ENCODE measurements around the gene EFCAB14. TPM values are rescaled to one million over a fixed set of nuclear protein-coding genes. Genes with fewer than 3 reads are reported as not detected.

The EFCAB14 gene
- total and polyA plus RNA-seq, 10 of the 15 experiments (the other 5 are each of a cell fraction or from before 2014, with no cell fraction given), result 7.8 to 66.0 (median 41.6) TPM

- SMC1A ChIA-PET (ENCODE audit: uncharacterized antibody, unreplicated experiment), result interaction anchor here (1.0 kb wide), 1 partner anchor 17 kb away, joined by 3 read pairs; no protein-coding TSS in a partner anchor
- no peaks in the 10 kb centered on the region for H3K4me1 ChIP-seq (ENCODE audit: control insufficient read depth, insufficient read depth, low read length)
- TF ChIP-seq MAX (IDR thresholded peaks at IDR 0.05; ENCODE audit: low read depth, low read length) (no peak), BMI1 (IDR thresholded peaks at IDR 0.05; ENCODE audit: borderline replicate concordance) (no peak), PAX5 (IDR thresholded peaks at IDR 0.05; ENCODE audit: borderline replicate concordance, low read depth, low read length) (no peak), PBX3 (IDR thresholded peaks at IDR 0.05; ENCODE audit: insufficient replicate concordance, low read depth, low read length) (no peak), TCF3 (IDR thresholded peaks at IDR 0.05; ENCODE audit: borderline replicate concordance, insufficient read depth, low read depth, low read length) (no peak), NR2C1 (IDR thresholded peaks at IDR 0.05) (no peak), ZZZ3 (IDR thresholded peaks at IDR 0.05; ENCODE audit: control insufficient read depth, insufficient read length, low read depth) (no peak), MTA3 (IDR thresholded peaks at IDR 0.05; ENCODE audit: borderline replicate concordance, low read length) (no peak), ZNF24 (IDR thresholded peaks at IDR 0.05) (no peak)
- TF ChIP-seq, protein P1, sequence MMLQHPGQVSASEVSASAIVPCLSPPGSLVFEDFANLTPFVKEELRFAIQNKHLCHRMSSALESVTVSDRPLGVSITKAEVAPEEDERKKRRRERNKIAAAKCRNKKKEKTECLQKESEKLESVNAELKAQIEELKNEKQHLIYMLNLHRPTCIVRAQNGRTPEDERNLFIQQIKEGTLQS (IDR thresholded peaks at IDR 0.05; ENCODE audit: borderline replicate concordance, extremely low read depth, low read depth, low read length), result no peak
- H2AFZ ChIP-seq (ENCODE audit: control insufficient read depth, low read depth, low read length), result no peak overlapping the region
- no peak for ATAC-seq
- in situ Hi-C loops (cut with MboI), result no loop called here
- H4K20me1 ChIP-seq (ENCODE audit: control insufficient read depth, insufficient read depth), result no peaks in the 10 kb centered on the region
- H3K79me2 ChIP-seq (ENCODE audit: control insufficient read depth, insufficient read depth, low read length), result no peaks in the 10 kb centered on the region
- no peak overlapping the region for H3K27ac ChIP-seq (ENCODE audit: control insufficient read depth, insufficient read depth)
- H3K4me3 ChIP-seq, result no peak overlapping the region
- H3K27me3 ChIP-seq (replicated peaks in 1 of 2; ENCODE audit: control insufficient read depth in 2 of 2, insufficient read depth in 2 of 2, low read length in 1 of 2), result no peaks in the 10 kb centered on the region
- H3K4me2 ChIP-seq (ENCODE audit: control insufficient read depth, insufficient read depth), result no peak overlapping the region
- no peak for DNase-seq (ENCODE audit: low read depth, low spot score)
- intact Hi-C loops (cut with micrococcal nuclease; ENCODE audit: unreplicated experiment), result no loop called here
- no peaks in the 10 kb centered on the region for H3K9me3 ChIP-seq (replicated peaks; ENCODE audit: control insufficient read depth, insufficient read depth, low read length)
- POLR2A ChIA-PET, result no interaction called here
- H3K36me3 ChIP-seq (ENCODE audit: control insufficient read depth in 2 of 2, insufficient read depth in 2 of 2, low read length in 1 of 2), result no peaks in the 10 kb centered on the region; a peak in 2 of 4 replicates
- BruUV-seq (replicated peaks), result no TSS peak
- no peak for FAIRE-seq
- RAD21 ChIA-PET (ENCODE audit: unreplicated experiment), result no interaction called here
- H3K9ac ChIP-seq (ENCODE audit: control insufficient read depth, insufficient read depth, low read length), result no peak overlapping the region
- CTCF ChIA-PET, result interaction anchor here (2.0 kb wide), 1 partner anchor 113 kb away, joined by 4 read pairs; no protein-coding TSS in a partner anchor
Observed at GRCh38 chr1:46642115-46642680, 76.7 kb downstream of the EFCAB14 start.
